HS-5 (cell line): ENCODE measurements around the gene ADAP1.
"Not testable (repeated sequence)": the region's sequence is repeated elsewhere in the genome, so short reads cannot be mapped to it uniquely, and the experiment has no call there.

Experiments
- DNase-seq: peaks from one replicate; pipeline ENCODE4 v3.0.0-alpha.2; 2012; ENCODE audit warnings: low read depth

Gene ADAP1

GRCh38 chr7:959271-959670 lies 4.8 kb upstream of the ADAP1 start:
- no peak for DNase-seq

DNA sequence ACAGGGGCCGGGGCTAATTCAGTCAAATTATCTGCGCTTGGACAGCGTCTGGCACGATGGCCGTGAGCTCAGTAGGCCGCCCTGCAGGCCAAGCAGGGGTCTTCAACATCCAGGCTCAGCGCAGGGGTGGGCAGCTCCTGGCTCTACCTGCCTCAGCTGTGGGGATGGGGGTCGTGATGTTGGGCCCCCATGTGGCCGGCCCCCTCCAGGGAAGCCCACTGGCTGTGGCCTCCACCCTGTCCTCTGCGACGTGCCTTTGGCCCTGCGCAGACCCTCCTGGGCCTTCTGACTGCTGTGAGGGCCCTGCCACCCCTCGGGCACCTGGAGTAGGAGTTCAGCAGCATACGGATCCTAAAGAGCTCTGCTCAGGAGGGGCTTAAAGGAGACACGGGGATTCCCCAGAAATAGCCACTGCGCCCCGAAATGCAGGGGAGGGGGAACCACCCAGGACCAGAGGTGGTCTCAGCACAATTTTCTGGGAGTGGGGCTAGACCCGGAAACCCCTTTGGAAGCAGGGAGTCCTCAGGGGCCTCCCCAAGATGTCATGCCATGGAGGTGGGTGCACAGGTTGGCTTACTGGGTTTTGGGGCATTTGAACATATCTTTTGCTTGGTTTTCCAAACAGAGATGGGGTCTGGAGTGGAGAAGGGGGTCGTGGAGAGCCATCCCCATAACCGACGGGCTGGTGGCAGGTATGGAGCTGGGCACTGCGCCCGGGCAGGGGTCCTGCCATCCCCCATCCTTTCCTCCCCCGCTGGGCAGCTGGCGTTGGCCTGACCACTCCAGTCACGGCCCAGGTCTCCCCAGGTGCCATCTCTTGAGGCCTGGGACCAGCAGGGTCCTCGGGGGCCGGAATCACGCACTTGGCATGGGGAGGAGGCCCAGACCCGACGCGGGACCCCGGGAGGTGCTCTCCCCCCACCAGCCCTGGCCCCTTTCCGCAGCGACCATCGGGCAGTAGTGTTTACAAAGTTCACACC lies 4.0 kb upstream of the ADAP1 start:
- DNase-seq = no peak

GRCh38 chr7:957418-958220 lies 3.1 kb upstream of the ADAP1 start:
- DNase-seq = no peak

DNA sequence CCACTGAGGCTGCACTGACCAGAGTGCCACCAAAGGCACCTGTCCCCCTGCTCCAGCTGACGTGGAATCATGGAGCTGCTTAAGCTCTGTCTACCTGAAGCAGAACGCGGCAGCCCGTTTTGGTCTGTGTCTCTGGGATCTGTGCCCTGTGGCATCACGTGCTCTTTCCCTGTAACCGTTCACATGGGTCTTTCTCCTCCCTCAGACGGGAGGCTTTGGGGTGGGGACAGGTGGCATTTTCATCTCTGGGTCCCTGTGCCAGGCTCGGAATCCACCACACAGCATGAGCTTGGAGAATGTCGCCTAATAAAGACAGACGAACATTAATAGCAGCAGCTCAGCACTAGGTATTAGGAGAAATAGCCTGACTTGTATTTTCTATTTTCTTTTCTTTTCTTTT lies 1.6 kb upstream of the ADAP1 start:
- DNase-seq = no peak

- DNase-seq = no peak
These were observed 743 bp downstream of the ADAP1 start for GRCh38 chr7:953547-954327.

DNA sequence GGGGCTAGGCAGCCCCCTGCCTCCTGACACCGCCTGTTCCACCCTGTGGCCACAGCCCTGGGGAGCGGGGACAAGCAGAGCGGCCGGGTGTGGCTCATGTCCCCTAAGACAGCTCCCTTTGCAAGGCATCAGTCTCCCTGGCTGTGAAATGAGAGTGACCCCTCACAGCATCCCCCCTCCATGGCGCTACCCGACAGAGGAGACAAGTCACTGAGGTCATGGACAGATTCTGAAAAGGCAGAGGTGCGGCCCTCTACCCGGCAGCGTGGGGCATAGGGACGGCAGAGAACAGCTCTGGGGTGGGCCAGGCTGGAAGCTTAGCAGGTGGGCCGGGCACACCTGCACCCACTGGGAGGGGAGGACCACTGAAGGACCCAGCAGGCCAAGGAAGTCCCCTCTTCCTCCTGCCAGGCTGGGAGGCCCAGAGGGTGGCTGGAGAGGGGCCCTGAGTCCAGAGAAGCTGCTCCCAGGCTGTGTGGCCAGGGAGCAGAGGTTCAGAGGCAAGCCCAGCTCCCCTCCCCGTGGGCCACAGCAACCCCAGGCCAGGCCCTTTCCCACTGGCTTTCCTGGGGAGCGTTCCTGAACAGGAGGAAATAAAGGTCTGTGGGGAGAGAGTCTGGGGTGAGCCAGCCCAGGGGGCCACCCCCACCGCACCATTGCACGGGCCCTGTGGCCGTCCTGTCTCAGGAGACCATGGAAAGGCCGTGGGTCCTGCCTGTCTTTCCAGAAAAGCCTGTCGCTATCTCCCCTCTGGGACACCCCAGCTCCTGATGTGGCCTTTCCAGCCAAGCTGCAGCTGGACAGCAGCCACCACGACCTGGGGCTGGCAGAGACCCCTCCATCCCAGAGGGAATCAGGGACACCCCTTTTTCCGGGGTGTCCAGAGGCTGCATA lies 1.7 kb downstream of the ADAP1 start:
- no peak for DNase-seq

DNA sequence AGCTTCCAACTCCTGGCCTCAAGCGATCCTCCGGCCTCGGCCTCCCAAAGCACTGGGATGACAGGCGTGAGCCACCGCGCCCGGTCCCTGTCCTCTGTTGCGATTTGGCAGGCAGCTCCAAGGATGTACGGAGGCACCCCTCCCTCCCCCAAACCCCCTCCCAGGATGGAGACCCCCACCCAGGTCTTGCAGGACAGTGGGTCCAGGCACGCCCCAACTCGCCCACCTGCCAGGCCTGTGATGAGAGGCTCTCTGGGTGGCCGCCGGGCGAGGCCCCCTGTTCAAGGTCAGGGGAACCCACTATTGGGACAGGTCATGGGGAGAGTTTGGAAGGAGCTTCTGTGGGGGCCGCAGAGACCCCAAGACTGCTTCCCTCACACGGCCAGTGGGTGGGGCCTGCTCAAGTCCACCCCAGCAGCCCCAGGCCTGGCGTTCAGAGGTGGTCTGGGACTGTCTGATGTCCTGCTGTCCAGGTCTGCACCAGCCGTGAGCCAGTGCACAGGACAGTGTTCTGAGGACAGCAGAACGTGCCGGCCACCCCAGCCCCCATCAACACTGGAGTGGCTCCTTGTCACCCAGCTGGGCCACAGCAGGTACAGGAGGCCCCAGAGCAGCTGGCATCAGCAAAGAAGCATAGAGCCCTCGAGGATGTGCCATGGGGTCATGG lies 2.5 kb downstream of the ADAP1 start:
- DNase-seq = no peak

- DNase-seq = no peak
These were observed 5.2 kb downstream of the ADAP1 start for GRCh38 chr7:949021-949934.

DNA sequence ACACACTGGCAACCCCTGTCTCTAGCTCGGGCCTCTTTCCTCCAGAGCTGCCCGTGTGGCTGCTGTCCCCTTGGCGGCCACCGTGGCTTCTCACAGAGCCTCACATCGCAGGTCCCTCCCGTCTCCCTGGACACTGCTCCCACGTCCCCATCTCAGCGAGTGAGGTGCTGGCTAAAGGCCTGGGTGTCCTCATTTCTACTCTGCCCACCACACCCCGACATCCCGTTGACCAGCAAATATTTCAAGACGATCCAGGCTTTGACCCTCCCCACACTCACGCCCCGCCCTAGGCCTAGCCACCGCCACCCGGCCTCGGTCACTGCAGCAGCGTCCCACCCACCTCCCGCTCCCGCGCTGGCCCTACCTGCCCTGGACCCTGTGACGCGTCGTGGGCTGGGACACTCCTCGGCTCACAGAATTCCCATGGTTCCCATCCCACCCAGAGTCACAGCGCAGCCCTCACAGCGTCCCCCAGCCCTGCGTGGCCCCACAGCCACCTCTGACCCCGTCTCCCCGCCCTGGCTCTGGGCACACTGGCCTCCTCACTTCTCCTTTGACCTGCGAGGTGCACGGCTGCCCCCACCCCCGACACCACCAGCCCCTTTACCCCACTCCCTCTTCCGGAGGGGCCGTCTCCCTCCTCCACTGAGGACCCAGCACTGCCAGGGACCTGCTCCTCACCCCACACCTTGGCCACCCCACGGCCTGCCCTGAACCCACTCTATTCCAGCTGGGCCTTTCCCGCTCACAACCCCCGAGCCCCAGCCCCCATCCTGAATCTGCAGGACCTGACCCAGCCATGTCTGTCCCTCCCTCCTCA lies 6.9 kb downstream of the ADAP1 start:
- DNase-seq = no peak

GRCh38 chr7:946256-946996 lies 8.1 kb downstream of the ADAP1 start:
- DNase-seq = no peak

GRCh38 chr7:945556-946255 lies 8.8 kb downstream of the ADAP1 start:
- DNase-seq = no peak

DNA sequence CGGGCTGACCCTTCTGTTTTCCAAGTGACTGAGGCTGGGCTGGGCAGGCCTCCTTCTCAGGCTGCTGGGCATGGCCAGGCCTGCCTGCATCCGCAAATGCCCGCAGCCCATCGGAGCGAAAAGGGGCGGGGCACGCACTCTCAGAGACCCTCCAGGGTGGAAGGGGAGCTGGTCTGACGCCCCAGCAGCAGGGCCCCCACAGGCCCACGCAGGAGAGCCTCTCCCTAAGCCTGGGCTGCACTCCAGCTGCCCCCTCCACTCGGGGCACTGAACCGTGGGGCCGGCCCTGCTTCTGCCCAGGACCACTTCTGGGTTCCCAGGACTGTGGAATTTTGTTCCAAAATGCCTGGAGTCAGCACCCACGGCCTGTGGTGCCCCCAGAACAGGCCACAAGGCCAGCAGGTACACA lies 9.3 kb downstream of the ADAP1 start:
- DNase-seq = no peak

DNA sequence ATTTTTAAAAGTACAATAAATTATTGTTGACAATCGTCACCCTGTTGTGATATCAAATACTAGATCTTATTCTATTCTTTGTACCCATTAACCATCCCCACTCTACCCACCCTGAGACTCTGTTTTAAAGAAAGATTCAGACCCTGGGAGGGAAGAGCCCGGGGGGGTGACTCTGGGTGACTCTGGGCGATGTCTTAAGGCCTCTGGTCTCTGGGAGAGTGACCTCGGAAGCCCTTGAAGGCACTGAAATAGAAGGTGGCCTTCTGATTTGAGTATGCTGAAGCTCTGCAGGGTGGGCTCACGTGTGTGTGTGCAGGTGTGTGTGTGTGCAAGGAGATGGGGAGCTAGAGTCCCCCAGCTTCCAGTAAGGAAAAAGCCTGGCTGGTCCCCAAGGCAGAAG lies 9.7 kb downstream of the ADAP1 start:
- DNase-seq = no peak

- not testable (repeated sequence) for DNase-seq
These were observed 10.7 kb downstream of the ADAP1 start for GRCh38 chr7:943793-944192.

- no peak for DNase-seq
These were observed 13.7 kb downstream of the ADAP1 start for GRCh38 chr7:940599-941408.

- DNase-seq = no peak
These were observed 14.6 kb downstream of the ADAP1 start for GRCh38 chr7:939843-940242.
